MG63 (cell line): ENCODE measurements around the gene UBR1. TPM values are rescaled to one million over a fixed set of nuclear protein-coding genes. Genes with fewer than 3 reads are reported as not detected.
"Not testable (repeated sequence)": the region's sequence is repeated elsewhere in the genome, so short reads cannot be mapped to it uniquely, and the experiment has no call there.

ENCODE experiments used
- DNase-seq: peaks from one replicate; pipeline ENCODE4 v3.0.0-alpha.2; 2020
- H3K27me3 ChIP-seq: fragments of 250-450 bp; sonication (Bioruptor Pico); 2 replicates; pipeline ENCODE4 v1.5.1; 2020; ENCODE audit warnings: mild to moderate bottlenecking, moderate library complexity
- H3K36me3 ChIP-seq: fragments of 250-450 bp; sonication (Bioruptor Pico); 2 replicates; pipeline ENCODE4 v1.5.1; 2020; ENCODE audit warnings: mild to moderate bottlenecking, moderate library complexity
- H3K4me3 ChIP-seq: fragments of 250-450 bp; sonication (Bioruptor Pico); 2 replicates; pipeline ENCODE4 v1.5.1; 2020; ENCODE audit warnings: mild to moderate bottlenecking, moderate library complexity
- H3K9me3 ChIP-seq: fragments of 250-450 bp; sonication (Bioruptor Pico); 2 replicates; pipeline ENCODE4 v1.5.1; 2020; ENCODE audit warnings: mild to moderate bottlenecking, moderate library complexity
- total RNA-seq: library from RNA; depleted of rRNA; stranded (reverse); fragments of >200 nt; shearing (Covaris generic); gene quantifications from 2 replicates; pipeline ENCODE4 v1.2.3, GENCODE V29; 2014; ENCODE audit warnings: low replicate concordance; rRNA removed

UBR1 gene
- total RNA-seq, 1 experiment from 2014 or later = 12.6 TPM

DNA sequence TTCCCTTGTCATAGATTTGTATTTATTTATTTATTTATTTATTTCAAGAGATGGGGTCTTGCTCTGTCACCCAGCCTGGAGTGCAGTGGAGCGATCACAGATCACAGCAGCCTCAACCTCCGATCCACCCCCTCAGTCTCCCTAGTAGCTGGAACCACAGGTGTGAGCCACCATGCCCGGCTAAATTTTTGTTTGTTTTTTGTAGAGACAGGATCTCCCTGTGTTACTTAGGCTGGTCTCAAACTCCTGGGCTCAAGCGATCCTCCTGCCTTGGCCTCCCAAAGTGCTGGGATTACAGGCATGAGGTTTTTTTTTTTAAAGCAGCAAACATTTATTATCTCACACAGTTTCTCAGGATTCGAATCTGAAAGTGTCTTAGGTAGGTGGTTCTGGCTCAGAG lies 187.8 kb downstream of the UBR1 start:
- H3K9me3 ChIP-seq = no peaks in the 10 kb centered on the region
- no peaks in the 10 kb centered on the region for H3K27me3 ChIP-seq
- no peak overlapping the region for H3K4me3 ChIP-seq
- DNase-seq = no peak
- no peaks in the 10 kb centered on the region; the same call in 1 of the 2 replicates for H3K36me3 ChIP-seq

DNA sequence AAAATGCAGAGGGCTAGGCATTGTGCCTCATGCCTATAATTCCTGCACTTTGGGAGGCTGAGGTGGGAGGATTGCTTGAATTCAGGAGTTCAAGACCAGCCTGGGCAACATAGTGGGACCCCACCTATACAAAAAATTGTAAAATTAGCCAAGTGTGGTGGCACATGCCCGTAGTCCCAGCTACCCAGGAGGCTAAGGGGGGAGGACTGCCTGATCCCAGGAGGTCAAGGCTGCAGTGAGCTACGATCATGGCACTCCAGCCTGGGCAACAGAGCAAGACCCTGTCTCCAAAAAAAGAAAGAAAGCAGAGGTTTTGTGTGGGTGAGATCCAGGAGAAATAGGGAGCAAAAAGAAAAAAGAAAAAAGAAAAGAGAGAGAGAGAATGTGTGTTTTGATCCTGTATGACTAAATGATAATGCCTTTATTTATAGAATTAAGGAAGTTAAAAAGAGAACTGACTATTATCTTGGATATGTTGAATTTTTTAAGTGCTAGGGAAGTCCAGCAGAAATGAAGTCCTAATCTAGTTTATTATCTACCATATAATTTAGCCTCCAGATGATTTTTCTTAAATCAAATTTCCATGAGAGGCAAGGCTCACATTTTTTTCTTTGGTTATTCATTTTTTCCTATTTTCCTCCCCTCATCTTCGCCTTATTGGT lies 190.1 kb downstream of the UBR1 start:
- Histone ChIP-seq H3K36me3 (no peaks in the 10 kb centered on the region; the same call in 1 of the 2 replicates), H3K4me3 (peak overlapping the region; percentile 39), H3K27me3 (no peaks in the 10 kb centered on the region), H3K9me3 (no peaks in the 10 kb centered on the region)
- DNase-seq = no peak

DNA sequence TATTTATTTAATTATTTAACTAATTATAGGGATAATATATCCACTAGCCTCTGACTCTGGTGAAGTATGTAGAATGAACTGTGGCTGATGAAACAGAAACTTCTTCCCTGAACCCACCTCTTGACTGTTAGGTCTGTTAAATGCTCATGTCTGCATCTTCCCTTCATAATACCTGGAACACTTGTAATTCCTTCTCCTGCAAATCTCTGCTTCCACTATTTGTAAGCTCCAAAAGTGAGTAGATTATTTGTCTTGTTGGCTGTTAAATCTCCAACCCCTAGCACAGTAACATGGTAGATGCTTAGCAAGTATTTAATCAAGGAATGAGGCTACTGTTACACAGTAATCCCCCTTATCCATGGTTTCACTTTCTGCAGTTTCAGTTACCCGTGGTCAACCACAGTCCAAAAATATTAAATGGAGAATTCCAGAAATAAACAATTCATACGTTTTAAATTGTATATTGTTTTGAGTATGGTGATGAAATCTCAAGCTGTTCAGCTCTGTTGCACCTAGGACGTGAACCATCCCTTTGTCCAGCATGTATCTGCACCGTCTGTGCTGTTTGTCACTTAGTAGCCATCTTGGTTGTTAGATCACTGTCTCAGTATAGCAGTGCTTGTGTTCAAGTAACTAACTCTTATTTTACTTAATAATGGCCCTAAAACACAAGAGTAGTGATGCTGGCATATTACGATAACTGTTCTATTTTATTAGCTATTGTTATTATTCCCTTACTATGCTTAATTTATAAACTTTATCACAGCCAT lies 190.9 kb downstream of the UBR1 start:
- Histone ChIP-seq H3K36me3 (no peaks in the 10 kb centered on the region; the same call in 1 of the 2 replicates), H3K4me3 (peak overlapping the region; percentile 39), H3K9me3 (no peaks in the 10 kb centered on the region), H3K27me3 (no peaks in the 10 kb centered on the region)
- no peak for DNase-seq

DNA sequence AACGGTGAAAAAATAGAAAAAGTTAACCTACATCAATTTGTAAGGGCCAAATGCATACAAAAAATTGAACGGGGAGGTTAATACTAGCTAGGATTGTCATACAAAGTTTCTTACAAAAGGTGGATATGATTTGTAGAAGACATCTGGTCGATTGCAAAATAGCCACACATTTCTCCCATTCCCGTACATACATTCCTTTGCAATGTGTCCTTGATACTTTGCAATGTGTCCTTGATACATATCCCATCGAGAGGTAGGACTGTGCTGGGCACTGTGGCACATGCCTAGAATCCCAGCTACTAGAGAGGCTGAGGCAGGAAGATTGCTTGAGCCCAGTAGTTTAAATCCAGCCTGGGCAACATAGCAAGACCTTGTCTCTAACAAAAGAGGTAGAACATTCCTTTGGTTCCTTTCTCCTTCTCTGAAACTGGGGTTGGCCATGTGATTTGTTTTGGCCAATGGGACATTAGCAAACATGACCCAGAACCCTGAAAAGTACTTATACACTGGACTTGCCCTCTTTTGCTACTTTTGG lies 194.7 kb downstream of the UBR1 start:
- Histone ChIP-seq H3K36me3 (no peaks in the 10 kb centered on the region; the same call in 1 of the 2 replicates), H3K9me3 (no peaks in the 10 kb centered on the region), H3K27me3 (no peaks in the 10 kb centered on the region), H3K4me3 (no peak overlapping the region)
- no peak for DNase-seq

DNA sequence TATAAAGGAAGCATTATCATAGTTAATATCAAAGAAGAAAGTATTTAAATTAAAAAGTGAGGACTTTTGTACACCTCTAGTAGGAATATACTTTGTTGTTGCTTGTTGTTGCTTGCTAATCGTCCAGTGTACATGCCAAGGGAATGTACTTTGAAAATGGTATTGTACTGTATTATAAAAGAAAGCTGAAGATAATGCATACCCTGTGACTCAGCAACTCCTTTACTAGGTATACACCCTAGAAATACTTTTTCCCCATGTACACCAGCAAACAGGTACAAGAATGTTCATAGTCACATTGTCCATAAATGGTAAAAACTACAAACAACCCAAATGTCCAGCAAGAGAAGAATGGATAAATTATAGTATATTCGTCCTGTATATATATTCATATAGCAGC lies 197.3 kb downstream of the UBR1 start:
- H3K27me3 ChIP-seq = no peaks in the 10 kb centered on the region

DNA sequence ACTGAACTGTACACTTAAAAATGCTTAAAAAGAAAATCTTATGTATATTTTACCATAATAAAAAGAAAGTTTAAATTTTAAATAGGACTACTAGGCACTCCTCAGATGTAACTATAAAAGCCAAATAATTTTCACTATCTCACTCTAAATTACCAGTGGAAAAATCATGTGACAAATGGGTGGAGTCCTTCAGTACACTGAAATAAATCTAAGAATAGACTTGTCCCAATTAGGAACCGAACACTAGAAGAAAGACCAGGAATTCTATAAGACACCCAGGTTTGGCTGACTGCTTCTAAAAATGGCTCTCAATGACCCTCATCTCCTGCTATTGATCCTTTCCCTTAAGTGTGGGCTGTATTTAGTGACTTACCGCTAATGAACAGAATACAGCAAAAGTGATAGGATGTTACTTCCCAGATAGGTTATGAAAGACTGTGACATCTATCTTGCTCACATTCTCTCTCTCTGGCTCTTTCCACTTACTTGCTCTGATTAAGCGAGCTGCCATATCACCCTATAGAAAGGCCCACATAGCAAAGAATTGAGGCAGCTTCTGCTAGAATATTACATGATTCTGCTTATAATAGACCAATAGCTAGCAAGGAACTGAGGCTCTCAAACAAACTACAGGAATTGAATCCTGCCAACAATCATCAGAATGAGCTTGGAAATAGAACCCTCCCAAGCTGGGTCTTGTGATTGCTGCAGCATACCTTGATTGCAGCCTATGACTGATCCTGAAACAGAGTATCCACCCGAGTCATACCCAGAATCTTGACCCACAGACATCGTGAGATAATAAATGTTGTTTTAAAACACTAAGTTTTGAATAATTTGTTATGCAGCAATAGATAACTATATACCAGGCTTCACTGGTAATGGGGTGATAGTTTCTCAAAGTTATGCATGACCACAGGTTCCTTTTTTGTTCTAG lies 202.2 kb downstream of the UBR1 start:
- DNase-seq = no peak
- no peaks in the 10 kb centered on the region for H3K27me3 ChIP-seq
- no peaks in the 10 kb centered on the region for H3K9me3 ChIP-seq
- no peaks in the 10 kb centered on the region for H3K36me3 ChIP-seq
- no peak overlapping the region for H3K4me3 ChIP-seq

More for the DNA sequence above, 197.3 kb downstream of the UBR1 start:
- no peak overlapping the region for H3K4me3 ChIP-seq
- DNase-seq = no peak
- H3K9me3 ChIP-seq = no peaks in the 10 kb centered on the region
- no peaks in the 10 kb centered on the region; the same call in 1 of the 2 replicates for H3K36me3 ChIP-seq

DNA sequence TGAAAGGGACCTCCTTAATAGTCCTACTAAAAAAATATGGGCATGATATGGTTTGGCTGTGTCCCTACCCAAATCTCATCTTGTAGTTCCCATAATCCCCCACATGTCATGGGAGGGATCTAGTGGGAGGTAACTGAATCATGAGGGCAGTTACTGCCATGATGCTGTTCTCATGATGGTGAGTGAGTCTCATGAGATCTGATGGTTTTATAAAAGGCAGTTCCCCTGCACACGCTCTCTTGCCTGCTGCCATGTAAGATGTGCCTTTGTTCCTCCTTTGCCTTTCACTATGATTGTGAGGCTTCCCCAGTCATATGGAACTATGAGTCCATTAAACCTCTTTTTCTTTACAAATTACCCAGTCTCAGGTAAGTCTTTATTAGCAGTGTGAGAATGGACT lies 211.9 kb downstream of the UBR1 start:
- not testable (repeated sequence) for H3K4me3 ChIP-seq, H3K9me3 ChIP-seq, DNase-seq, H3K36me3 ChIP-seq, H3K27me3 ChIP-seq

Other genes with a start within 250 kb of the UBR1 start
- 2.4 and 4.8 TPM in 2 replicates for gene TTBK2, start 185.3 kb downstream of the UBR1 start, total RNA-seq
- 12.2 and 12.8 TPM in 2 replicates for gene TMEM62, start 27.5 kb upstream of the UBR1 start, total RNA-seq
- gene CCNDBP1, start 79.4 kb upstream of the UBR1 start, total RNA-seq = 58.9 and 97.1 TPM in 2 replicates
- gene EPB42, start 115.0 kb upstream of the UBR1 start, total RNA-seq = not detected in 2 replicates
- gene TGM5, start 160.9 kb upstream of the UBR1 start, total RNA-seq = 0.07 TPM in 1 of 2 replicates, not detected in the other
- not detected in 2 replicates for gene TGM7, start 196.2 kb upstream of the UBR1 start, total RNA-seq
- gene LCMT2, start 224.5 kb upstream of the UBR1 start, total RNA-seq = 13.1 and 16.5 TPM in 2 replicates